Retinal pigment epithelial cell (primary cell): ENCODE results near the gene TBXT.

ENCODE experiments used
- DNase-seq: peaks from one replicate; pipeline ENCODE4 v3.0.0-alpha.2; 2010; ENCODE audit warnings: low read depth
- H3K4me3 ChIP-seq: 2 replicates; pipeline ENCODE4 v1.5.1; 2011; ENCODE audit warnings: mild to moderate bottlenecking, low read length, control low read depth, moderate library complexity
- CTCF ChIP-seq: conservative IDR thresholded peaks from 2 replicates; pipeline ENCODE4 v1.5.1; 2011; ENCODE audit warnings: low read depth, low read length, control low read depth, inconsistent platforms

TBXT gene

DNA sequence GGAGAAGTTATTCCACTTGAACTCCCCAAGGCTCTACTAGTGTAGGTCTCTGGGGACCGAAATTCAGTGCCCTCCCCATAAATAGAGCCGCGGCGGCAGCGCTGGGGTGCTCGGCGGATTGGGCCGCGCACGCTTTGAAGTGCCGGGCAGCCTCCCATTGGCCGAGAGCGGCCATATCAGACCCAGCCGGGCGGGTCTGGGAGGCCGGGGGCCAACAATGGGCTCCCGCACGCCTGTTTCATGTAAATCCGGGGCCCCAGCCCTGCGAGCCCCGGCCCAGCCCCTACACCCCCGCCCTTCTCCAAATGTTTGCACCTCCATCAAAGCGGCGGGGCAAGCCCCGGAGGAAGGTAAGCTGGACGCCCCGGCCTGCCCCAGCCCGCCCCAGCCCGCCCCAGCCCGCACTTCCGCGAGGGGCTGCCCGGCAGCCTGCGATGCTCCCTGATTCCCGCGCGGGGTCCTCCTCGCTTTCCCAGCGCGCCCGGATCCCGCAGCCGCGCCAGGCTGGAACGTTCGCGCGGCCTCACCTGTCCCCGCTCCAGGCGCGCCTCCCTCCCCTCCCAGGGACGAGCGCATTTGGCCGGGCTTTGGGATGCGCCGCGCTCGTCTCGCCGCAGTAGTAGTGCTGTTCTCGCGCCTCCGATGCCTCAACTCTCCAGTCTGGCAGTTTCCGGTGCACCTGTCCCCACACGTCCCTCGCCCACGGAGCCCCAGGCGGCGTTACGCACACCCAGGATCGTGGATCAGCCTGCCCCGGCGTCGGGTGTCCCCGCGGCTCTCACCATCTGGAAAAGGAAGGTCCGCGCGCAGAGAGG, at the start of gene TBXT:
TSS of gene TBXT (minus strand) at position 51 of the 815 bp plus-strand sequence. CDS start 260 bp downstream, outside the sequence.
- H3K4me3 ChIP-seq = no peak within 1 kb of the TSS
- TF ChIP-seq CTCF = no peak
- DNase-seq = no peak

GRCh38 chr6:166207284-166207561, 39.6 kb upstream of the TBXT start:
- no peak for DNase-seq
- no peak for TF ChIP-seq CTCF
- no peak overlapping the region for H3K4me3 ChIP-seq

DNA sequence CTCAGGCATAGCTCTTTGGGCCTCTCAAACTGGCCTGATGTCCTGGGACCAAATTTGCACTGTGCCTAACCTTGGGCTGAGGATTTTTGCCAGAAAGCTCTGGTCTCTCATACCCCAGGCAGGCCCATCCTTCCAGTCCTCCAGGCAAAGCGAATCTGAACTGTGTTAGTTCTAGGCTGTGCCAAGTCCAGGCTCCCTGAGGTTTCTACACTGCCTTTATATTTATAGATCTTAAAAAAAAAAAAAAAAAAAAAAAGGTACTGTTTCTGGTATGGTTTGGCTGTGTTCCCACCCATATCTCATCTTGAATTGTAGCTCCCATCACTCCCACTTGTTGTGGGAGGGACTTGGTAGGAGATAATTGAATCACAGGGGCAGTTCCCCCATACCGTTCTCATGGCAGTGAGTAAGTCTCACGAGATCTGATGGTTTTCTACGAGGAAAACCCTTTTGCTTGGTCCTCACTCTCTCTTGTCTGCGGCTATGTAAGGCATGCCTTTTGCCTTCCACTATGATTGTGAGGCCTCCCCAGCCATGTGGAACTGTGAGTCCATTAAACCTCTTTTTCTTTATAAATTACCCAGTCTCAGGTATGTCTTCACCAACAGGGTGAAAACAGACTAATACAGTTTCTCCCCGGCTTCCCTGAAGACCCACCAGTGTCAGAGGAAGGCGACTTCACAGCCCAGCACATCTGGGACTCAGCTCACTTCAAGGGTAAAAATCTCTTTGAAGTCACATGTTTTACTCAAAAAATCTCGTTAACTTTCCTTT, 39.0 kb upstream of the TBXT start:
- DNase-seq = no peak
- no peak overlapping the region for H3K4me3 ChIP-seq
- TF ChIP-seq CTCF = no peak

- DNase-seq = no peak
- no peak overlapping the region for H3K4me3 ChIP-seq
- no peak for TF ChIP-seq CTCF
These were observed 38.4 kb upstream of the TBXT start for GRCh38 chr6:166206066-166206465.

DNA sequence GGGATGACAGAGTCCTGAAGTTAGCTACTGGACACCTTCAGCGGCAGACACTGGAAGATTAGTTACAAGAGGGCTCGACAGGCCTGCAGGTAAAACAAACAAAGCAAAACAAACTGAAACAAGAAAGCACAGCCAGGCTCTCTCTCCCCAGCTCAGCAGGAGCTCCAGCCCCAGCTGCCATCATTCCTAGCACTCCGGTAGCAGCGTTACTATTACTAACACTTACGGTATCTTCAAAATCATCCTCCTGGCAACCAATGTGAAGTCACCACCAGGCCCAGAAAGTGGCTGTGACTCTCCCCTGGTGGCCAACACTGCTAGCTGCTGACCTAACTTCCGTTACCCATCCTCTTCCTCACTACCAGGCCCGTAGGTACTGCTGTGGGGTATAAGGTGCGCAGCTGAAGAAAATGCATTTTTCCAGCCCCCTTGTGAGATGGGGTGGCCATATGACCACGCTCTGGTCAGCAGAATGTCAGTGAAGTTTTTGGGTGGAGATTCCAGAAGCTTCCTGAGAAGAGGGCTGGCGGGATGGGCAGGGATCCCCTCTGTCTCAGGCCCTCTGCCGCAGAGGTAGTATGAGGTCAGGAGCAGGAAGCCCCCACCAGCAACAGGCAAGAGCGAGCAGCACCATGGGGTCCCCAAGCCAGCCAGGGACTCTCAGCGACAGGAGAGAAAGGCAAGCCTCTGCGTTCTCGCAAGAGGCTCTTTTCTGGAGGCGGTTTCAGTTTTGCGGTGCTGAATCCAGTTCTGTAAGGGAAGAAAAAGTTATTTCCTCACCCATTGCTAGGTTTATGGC, 37.4 kb upstream of the TBXT start:
- DNase-seq = no peak
- H3K4me3 ChIP-seq = no peak overlapping the region
- TF ChIP-seq CTCF = no peak

GRCh38 chr6:166203641-166204222, 36.1 kb upstream of the TBXT start:
- TF ChIP-seq CTCF = no peak
- DNase-seq = no peak
- H3K4me3 ChIP-seq = no peak overlapping the region
